CD4-positive, alpha-beta T cell treated with Interleukin-12 subunit alpha and Interleukin-12 subunit beta, for 1 hour (primary cell): ENCODE data around the gene PFKL.

Source experiments
- DNase-seq: peaks from one replicate; pipeline ENCODE4 v3.0.0-alpha.2; 2020

PFKL gene

GRCh38 chr21:44314561-44314960 lies 14.7 kb downstream of the PFKL start:
- DNase-seq, result no peak

DNA sequence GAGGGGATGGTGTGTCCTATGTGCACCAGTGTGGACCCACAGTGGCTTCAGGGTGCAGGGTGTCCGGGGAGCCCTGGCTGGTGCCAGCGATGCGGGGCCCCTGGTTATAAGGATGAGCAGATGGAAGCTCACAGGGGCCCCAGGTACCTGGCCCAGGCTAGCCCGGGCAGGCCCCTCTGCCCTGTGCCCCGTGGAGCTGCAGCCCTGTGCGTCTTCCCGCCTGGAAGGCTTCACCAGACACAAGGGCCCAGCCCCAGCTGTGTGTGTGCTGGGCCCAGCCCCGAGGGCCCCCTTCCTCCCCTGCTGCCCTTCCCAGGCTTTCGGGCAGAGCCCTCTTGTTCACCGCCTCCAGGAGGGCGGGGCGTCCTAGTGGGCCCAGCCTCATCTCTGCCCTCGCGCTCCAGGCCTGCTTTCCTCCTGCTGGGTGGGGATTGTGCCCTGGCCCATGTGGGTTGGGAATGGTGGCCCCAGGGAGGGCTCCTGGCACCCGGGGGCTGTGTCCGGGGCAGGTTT lies 15.9 kb downstream of the PFKL start:
- no peak for DNase-seq

GRCh38 chr21:44316277-44316900 lies 16.5 kb downstream of the PFKL start:
- DNase-seq, result no peak

- DNase-seq, result no peak
Measured at GRCh38 chr21:44317241-44317782, 17.5 kb downstream of the PFKL start.

- no peak for DNase-seq
Measured at GRCh38 chr21:44317871-44318270, 18.0 kb downstream of the PFKL start.

DNA sequence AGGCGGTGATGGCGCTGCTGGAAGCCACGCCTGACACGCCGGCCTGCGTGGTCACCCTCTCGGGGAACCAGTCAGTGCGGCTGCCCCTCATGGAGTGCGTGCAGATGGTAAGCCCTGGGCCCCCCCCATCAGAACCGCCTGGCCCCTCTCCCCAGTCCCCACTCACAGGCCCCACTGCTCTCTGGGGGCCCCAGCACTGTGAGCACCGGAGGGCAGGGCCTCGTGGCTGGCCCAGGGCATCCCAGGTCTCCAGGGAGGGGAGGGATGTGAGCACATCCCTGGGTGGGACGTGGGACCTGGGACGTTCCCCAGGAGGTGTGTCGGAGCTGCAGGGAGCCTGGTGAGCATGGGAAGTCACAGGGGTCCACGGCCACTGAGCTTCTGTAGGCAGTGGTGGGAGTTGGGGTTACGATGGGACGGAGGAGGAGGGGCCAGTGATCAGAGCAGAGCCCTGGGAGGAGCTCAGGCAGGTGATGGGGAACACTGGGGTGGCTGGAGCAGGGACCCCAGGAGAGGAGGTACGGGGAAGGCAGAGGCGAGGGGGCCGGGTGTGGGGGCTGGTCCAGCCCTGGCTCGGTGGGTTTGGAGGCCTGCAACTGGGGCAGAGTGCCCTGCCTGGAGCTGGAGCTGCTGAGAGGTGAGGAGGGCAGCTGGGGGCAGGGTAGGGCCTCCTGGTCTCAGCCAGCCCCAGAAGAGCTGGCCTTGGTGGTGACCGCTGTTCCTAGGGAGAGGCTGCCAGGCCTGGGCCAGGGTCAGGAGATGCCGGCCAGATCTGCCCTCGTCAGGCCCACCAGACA lies 18.8 kb downstream of the PFKL start:
- DNase-seq, result no peak

GRCh38 chr21:44319407-44320065 lies 19.7 kb downstream of the PFKL start:
- no peak for DNase-seq

DNA sequence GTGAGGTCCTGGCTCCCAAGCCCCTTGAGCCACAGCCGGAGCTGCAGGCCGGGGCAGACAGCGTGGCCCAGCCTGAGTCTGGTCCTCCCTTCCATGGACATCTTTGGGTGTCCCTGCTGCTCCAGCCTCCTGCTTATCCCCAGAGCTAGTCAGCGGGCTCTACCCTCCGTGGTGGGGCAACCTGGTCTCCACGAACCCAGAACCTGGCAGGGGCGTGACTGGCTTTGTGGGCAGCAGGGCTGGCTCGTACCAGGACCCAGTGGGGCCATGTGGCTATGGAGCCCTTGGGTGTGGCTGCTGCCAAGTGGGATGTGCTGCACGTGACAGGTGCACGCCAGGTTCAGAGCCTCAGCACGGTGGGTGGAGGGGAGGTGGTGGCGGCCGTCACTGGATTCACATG lies 21.0 kb downstream of the PFKL start:
- DNase-seq, result no peak

DNA sequence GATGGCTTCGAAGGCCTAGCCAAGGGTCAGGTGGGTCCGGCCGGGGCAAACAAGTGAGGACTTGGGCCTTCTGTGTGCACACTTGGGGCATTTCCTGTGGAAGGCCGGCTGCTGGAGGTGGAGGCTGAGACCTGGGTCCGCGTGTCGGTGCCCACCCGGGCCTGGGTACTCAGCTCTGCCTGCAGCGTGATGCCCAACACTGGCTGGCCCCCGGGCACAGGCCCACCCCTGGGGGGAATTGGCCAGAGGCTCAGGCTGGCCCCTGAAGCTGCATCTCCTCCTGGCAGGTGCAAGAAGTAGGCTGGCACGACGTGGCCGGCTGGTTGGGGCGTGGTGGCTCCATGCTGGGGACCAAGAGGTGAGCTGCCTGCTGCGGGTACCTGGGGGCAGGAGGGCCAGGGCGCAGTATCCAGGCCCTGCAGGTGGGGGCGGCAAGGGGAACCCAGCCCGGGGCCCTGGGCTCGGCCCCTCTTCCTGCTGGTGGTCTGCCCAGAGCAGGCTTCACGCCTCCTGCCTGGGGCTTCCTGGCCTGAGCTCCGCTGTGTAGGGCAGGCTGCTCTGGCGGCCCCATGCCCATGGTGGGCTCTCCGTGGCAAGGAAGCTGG lies 22.1 kb downstream of the PFKL start:
- DNase-seq, result no peak

DNA sequence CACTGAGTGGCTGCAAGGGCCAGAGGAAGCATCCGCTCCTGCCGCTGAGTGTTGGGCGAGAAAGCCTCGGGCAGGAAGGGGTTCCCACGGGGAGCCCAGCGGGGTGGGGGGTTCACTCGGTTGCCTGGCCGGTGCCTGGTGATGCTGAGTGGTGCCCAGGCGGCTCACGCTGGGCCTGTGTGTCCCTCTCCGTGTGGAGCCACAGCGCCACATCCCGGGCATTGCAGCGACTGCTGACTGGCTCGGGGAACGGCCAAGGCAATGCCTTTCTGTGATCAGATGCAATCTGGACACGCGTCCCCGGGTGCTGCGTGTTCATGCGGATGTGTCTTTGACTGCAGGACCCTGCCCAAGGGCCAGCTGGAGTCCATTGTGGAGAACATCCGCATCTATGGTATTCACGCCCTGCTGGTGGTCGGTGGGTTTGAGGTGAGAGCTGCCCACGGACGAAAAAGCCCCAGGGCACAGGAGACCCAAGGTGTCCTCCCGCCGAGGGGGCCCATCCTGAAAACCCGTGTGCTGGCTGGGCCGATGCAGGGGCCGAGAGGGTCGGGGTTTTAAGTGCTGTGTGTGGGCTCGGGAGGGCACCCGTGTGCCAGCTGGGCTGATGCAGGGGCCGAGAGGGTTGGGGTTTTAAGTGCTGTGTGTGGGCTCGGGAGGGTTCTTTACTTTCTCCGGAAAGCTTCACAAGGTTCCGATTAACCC lies 22.9 kb downstream of the PFKL start:
- no peak for DNase-seq

GRCh38 chr21:44323591-44323990 lies 23.7 kb downstream of the PFKL start:
- DNase-seq, result no peak

GRCh38 chr21:44324106-44324853 lies 24.4 kb downstream of the PFKL start:
- no peak for DNase-seq

GRCh38 chr21:44324854-44325107 lies 24.9 kb downstream of the PFKL start:
- no peak for DNase-seq

GRCh38 chr21:44325386-44326271 lies 25.8 kb downstream of the PFKL start:
- no peak for DNase-seq

DNA sequence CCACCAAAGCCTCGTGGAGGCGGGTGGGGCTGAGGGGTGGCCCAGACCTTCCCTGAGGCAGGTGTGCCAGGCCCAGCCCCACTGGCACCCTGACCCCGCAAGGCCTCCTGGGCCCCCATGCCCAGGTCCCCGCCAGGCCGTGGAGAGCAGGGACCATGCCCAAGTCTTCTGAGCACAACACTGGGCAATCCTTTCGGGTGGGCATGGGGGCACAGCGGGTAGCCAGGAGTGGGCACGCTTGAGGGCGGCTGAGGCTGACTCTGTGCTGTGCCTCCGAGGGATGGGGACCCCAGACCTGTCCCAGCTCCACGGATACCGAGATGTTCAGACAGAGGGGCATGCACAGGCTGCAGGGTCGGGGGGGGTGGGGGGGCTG lies 26.4 kb downstream of the PFKL start:
- no peak for DNase-seq

DNA sequence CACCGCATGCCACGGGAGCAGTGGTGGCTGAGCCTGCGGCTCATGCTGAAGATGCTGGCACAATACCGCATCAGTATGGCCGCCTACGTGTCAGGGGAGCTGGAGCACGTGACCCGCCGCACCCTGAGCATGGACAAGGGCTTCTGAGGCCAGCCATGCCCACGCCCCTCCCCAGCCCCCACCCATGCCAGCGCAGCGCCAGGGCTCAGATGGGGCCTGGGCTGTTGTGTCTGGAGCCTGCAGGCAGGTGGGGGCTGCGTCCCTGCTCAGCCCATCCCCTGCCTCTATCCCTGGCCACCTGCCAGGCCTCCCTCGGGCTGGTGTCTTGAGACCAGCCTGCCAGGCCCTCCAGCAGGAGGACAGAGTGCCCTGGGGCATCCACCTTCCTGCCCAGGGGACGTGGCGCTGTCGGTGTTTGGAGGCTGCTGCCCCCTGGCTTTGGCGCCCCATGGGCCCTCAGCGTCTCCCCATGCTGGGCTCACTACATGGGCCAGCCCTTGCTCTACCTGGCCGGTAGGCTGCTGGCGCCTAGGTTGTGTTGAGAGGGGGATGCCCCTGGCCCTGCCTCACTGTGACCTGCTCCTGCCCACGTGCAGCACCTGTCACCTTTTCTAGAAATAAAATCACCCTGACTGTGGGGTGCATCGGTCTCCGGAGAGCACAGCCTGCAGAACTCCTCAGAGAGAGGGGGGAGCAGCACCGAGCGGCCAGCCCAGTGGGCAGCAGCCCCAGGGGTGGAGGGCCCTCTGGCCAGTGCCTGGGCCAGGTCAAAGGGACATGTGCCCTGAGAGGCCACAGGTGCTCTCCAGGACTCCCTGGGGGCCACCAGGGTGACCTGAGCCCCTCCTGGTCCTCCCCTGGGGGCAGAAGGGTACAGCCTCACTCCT lies 27.1 kb downstream of the PFKL start:
- no peak for DNase-seq

DNA sequence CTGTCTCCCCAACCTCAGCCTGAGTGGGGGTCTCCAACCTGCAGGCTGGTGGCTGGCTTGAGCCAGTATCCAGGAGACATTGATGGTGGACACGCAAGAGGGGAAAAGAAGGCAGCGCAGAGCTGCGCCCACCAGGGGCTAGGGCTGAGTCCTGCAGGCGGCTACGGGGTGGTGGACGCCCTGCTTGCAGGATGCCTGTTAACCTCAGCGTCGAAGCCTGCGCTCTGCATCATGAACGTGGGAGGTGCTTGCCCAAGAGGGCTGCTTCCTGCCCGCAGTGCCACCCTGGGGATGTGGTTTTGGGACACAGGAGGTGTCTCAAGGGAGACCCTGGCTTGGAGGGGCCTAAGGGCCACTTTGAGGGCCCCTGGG lies 27.7 kb downstream of the PFKL start:
- no peak for DNase-seq

DNA sequence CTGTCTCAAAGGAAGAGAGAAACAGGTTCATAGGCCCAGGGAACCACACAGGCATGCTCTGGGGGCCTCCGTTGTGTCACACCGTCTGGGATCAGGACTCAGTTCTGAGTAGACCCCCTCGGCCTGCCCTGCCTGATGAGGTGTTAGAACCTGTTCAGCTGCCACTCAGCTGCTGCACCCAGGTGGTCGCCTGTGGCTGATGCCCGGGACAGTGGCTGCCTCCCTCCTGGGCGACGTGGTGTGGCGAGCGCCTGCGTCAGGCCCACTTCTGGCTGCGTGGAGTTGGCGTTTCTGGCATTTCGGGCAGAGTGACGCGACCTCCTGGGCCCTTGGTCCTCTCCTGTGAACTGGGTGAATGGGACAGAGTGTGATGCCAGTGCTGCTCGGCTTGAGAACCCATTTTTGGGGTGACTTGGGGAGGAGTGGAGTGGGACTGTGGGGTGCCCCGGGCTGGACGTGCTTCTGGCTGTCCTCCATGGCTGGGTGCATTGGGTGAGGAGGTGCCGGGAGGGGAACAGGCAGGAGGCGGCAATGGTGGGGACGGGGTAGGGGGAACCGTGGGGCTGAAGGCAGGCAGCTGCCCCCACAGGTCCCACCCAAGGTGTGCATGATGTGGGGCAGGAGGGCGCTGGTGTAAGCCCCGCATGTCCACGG lies 28.5 kb downstream of the PFKL start:
- DNase-seq, result no peak

GRCh38 chr21:44329086-44329889 lies 29.4 kb downstream of the PFKL start:
- DNase-seq, result no peak
